Lower leg skin (tissue), 3 donors: ENCODE results near the gene TMEM225B.
"Not testable (repeated sequence)": the region's sequence is repeated elsewhere in the genome, so short reads cannot be mapped to it uniquely, and the experiment has no call there.

ENCODE experiments used
- CTCF ChIP-seq, 3 donors: fragments of 450-650 bp; IDR thresholded peaks; one replicate each; pipeline ENCODE4 v1.5.1; 2016; ENCODE audit warnings: antibody characterized with exemption in 3 of 3, mild to moderate bottlenecking in 3 of 3, moderate library complexity in 2 of 3
- POLR2A ChIP-seq, 2 donors: fragments of 450-650 bp; IDR thresholded peaks; one replicate each; pipeline ENCODE4 v1.6.1; 2016 to 2017; ENCODE audit warnings: antibody characterized with exemption in 2 of 2, mild to moderate bottlenecking in 1 of 2, moderate library complexity in 1 of 2

GRCh38 chr7:99654626-99655025, 56.6 kb downstream of the TMEM225B start:
- TF ChIP-seq CTCF, POLR2A (IDR thresholded peaks at IDR 0.05): not testable (repeated sequence)
